ENCODE results near the gene HS3ST3A1. TPM values are rescaled to one million over a fixed set of nuclear protein-coding genes. Genes with fewer than 3 reads are reported as not detected.

The HS3ST3A1 gene
- total RNA-seq, 1 donor from 2014 or later, result 14.7 TPM

GRCh38 chr17:13480877-13481276 lies 120.9 kb downstream of the HS3ST3A1 start:
- TF ChIP-seq, protein P1, sequence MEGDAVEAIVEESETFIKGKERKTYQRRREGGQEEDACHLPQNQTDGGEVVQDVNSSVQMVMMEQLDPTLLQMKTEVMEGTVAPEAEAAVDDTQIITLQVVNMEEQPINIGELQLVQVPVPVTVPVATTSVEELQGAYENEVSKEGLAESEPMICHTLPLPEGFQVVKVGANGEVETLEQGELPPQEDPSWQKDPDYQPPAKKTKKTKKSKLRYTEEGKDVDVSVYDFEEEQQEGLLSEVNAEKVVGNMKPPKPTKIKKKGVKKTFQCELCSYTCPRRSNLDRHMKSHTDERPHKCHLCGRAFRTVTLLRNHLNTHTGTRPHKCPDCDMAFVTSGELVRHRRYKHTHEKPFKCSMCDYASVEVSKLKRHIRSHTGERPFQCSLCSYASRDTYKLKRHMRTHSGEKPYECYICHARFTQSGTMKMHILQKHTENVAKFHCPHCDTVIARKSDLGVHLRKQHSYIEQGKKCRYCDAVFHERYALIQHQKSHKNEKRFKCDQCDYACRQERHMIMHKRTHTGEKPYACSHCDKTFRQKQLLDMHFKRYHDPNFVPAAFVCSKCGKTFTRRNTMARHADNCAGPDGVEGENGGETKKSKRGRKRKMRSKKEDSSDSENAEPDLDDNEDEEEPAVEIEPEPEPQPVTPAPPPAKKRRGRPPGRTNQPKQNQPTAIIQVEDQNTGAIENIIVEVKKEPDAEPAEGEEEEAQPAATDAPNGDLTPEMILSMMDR (conservative IDR thresholded peaks at IDR 0.05), result no peak
- Mint-ChIP-seq H3K36me3 (ENCODE audit: low read depth) (peaks cover 28% of the 10 kb centered on the region), H3K4me1 (no peaks in the 10 kb centered on the region), H3K4me3 (no peak overlapping the region), H3K27ac (ENCODE audit: unreplicated experiment) (no peak overlapping the region), H3K27me3 (ENCODE audit: low read depth) (no peaks in the 10 kb centered on the region), H3K9me3 (peaks cover 26% of the 10 kb centered on the region)
- DNase-seq (ENCODE audit: low read depth, low spot score), result no peak

- no peak overlapping the region for H3K4me3 Mint-ChIP-seq
- no peaks in the 10 kb centered on the region for H3K27me3 Mint-ChIP-seq (ENCODE audit: low read depth)
- DNase-seq (ENCODE audit: low read depth, low spot score), result no peak
- TF ChIP-seq, protein P1 (conservative IDR thresholded peaks at IDR 0.05), result no peak
- peaks cover 11% of the 10 kb centered on the region for H3K4me1 Mint-ChIP-seq
- H3K9me3 Mint-ChIP-seq, result peaks cover 23% of the 10 kb centered on the region
- H3K27ac Mint-ChIP-seq (ENCODE audit: unreplicated experiment), result no peak overlapping the region
- H3K36me3 Mint-ChIP-seq (ENCODE audit: low read depth), result peaks cover 26% of the 10 kb centered on the region
These were observed 123.4 kb downstream of the HS3ST3A1 start for GRCh38 chr17:13478326-13478830.

DNA sequence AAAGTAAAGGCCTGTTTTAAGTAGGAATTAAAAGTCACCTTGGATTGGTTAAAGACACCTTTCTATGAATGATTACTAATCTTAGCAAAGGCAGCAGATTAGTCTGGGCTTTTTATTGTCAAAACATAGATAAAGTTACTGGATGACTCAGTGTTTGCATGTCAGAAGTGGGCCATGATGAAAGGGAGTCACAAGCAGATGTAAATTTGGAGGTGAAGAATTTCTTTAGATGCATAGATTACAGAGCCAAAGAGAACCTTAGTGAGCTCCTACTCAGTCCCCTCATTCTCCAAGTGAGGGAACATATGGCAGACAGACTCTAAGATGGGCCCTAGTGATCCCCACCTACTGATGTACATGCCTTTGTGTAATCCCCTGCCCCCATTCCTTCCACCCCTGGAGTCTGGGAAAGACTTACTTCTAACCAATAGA lies 124.5 kb downstream of the HS3ST3A1 start:
- H3K4me1 Mint-ChIP-seq, result peaks cover 11% of the 10 kb centered on the region
- H3K27me3 Mint-ChIP-seq (ENCODE audit: low read depth), result no peaks in the 10 kb centered on the region
- no peak overlapping the region for H3K27ac Mint-ChIP-seq (ENCODE audit: unreplicated experiment)
- no peak for DNase-seq (ENCODE audit: low read depth, low spot score)
- H3K4me3 Mint-ChIP-seq, result no peak overlapping the region
- TF ChIP-seq, protein P1 (conservative IDR thresholded peaks at IDR 0.05), result no peak
- H3K36me3 Mint-ChIP-seq (ENCODE audit: low read depth), result peaks cover 26% of the 10 kb centered on the region
- H3K9me3 Mint-ChIP-seq, result peaks cover 23% of the 10 kb centered on the region

- Mint-ChIP-seq H3K27me3 (ENCODE audit: low read depth) (no peaks in the 10 kb centered on the region), H3K36me3 (ENCODE audit: low read depth) (peaks cover 24% of the 10 kb centered on the region), H3K9me3 (peaks cover 23% of the 10 kb centered on the region), H3K27ac (ENCODE audit: unreplicated experiment) (peak overlapping the region; percentile 81), H3K4me3 (no peak overlapping the region), H3K4me1 (peaks cover 11% of the 10 kb centered on the region)
- DNase-seq (ENCODE audit: low read depth, low spot score), result no peak
- TF ChIP-seq, protein P1 (conservative IDR thresholded peaks at IDR 0.05), result no peak
These were observed 125.0 kb downstream of the HS3ST3A1 start for GRCh38 chr17:13476720-13477119.

GRCh38 chr17:13475574-13476223 lies 126.0 kb downstream of the HS3ST3A1 start:
- H3K27ac Mint-ChIP-seq (ENCODE audit: unreplicated experiment), result no peak overlapping the region
- TF ChIP-seq, protein P1 (conservative IDR thresholded peaks at IDR 0.05), result no peak
- H3K36me3 Mint-ChIP-seq (ENCODE audit: low read depth), result peaks cover 16% of the 10 kb centered on the region
- peaks cover 11% of the 10 kb centered on the region for H3K4me1 Mint-ChIP-seq
- peaks cover 19% of the 10 kb centered on the region for H3K9me3 Mint-ChIP-seq
- no peak for DNase-seq (ENCODE audit: low read depth, low spot score)
- H3K4me3 Mint-ChIP-seq, result no peak overlapping the region
- H3K27me3 Mint-ChIP-seq (ENCODE audit: low read depth), result no peaks in the 10 kb centered on the region

All from neural crest cell (in vitro differentiated cells).